HG03378 (cell line): ENCODE measurements around the gene KCNH5.

ENCODE experiments used
- ATAC-seq: cut with Tn5 transposase; IDR thresholded peaks from one replicate; pipeline ENCODE4 v1.9.1; 2021; ENCODE audit warnings: mild to moderate bottlenecking, moderate library complexity; ENCODE audit not compliant: unreplicated experiment

Gene KCNH5, protein sequence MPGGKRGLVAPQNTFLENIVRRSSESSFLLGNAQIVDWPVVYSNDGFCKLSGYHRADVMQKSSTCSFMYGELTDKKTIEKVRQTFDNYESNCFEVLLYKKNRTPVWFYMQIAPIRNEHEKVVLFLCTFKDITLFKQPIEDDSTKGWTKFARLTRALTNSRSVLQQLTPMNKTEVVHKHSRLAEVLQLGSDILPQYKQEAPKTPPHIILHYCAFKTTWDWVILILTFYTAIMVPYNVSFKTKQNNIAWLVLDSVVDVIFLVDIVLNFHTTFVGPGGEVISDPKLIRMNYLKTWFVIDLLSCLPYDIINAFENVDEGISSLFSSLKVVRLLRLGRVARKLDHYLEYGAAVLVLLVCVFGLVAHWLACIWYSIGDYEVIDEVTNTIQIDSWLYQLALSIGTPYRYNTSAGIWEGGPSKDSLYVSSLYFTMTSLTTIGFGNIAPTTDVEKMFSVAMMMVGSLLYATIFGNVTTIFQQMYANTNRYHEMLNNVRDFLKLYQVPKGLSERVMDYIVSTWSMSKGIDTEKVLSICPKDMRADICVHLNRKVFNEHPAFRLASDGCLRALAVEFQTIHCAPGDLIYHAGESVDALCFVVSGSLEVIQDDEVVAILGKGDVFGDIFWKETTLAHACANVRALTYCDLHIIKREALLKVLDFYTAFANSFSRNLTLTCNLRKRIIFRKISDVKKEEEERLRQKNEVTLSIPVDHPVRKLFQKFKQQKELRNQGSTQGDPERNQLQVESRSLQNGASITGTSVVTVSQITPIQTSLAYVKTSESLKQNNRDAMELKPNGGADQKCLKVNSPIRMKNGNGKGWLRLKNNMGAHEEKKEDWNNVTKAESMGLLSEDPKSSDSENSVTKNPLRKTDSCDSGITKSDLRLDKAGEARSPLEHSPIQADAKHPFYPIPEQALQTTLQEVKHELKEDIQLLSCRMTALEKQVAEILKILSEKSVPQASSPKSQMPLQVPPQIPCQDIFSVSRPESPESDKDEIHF

GRCh38 chr14:63045234-63045611 lies at the start of gene KCNH5:
KCNH5 (minus strand) TSS chr14:63045458; CDS start chr14:63045186, 272 bp downstream.
- ATAC-seq, result no peak

GRCh38 chr14:63091394-63091996 lies 46.2 kb upstream of the KCNH5 start:
- ATAC-seq, result no peak

DNA sequence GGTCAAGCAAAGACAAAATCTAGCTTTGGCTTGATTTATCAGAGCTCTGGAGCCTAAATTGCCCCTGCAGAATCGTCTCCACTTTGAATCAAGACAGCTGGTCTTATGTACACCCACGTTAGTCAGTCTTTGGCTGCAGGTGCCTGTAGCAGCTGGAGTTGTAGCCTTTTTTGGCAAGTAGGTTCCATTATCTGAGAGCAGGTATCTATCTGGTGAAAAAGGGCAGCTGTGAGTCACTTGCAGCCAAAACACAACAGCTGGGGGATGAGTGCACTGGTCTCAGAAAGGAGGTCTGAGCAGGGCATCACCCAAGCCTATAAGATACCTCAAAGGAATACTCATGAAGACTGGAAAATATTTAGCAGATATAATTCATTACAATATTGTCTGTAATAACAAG lies 43.6 kb upstream of the KCNH5 start:
- no peak for ATAC-seq

DNA sequence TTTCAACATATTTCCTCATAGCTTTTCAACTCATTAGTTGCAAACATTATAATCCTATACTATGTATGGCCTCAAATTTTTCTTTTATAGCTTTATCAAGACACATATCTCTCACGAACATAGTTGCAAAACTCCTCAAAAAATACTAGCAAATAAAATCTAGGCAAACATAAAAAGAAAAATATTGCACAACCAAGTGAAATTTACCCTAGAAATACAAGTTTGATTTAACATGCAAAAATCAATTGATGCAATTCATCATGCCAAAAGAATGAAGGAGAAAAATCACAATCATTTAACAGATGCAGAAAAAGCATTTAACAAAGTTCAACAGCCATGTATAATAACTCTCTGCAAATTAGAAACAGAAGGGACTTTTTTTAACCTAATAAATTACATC lies 33.3 kb upstream of the KCNH5 start:
- ATAC-seq, result no peak

DNA sequence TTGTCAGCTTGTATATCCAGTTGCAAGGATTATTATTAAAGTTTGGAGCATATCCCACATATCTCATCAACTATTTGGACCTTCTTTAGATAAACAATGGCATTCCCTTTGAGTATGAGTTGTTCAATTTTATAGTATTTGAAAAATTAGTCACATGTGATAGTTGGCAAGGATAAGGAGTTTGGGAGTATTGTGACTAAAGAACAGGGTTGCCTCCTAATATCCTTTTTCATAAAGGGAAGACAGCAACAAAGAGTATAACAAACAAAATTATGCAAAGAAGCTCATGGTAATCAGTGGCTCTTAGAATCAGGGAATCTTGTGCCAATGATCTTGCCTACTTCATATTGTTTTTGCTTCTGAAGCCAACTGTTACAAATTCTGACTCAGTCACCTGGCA lies 31.2 kb upstream of the KCNH5 start:
- no peak for ATAC-seq

GRCh38 chr14:63055631-63056030 lies 10.4 kb upstream of the KCNH5 start:
- no peak for ATAC-seq

GRCh38 chr14:63051992-63052391 lies 6.7 kb upstream of the KCNH5 start:
- ATAC-seq, result no peak

DNA sequence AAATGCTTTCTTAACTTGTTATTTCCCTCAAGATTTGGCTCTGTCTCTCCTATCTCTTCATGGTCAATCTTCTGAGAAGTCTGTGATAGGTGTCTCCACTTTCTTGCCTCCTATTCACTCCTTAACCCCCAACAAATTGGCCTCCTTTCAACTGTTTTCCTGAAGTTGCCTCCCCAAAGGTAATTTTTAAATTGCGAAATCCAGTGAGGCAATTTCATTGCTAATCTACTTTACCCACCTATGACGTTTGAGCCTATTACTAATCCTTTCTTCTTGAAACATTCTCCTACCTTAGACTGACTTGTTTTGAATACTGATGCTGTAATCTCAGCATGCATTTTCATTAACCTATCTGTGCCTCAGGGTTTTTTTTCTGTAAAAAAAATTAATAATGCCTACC lies 6.0 kb upstream of the KCNH5 start:
- ATAC-seq, result no peak

DNA sequence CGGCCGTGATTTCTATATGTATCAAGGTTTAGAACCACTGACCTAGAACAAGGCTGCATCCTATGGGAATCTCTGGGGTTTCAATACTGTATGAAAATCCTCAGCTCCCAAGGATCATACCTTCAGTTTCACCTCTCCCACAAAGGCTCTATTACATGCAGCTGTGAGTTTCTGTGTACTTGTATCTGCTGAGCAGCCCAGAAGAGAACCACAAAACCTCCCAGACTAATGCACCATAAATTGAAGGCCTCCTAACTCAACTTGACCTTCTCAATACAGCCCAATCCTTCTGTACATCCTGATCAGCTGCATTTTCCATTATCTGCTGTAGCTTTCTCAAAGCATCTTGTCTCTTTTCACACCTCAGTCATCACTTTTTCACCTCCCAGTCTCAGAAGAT lies 5.4 kb upstream of the KCNH5 start:
- no peak for ATAC-seq

- no peak for ATAC-seq
These were observed 1.3 kb upstream of the KCNH5 start for GRCh38 chr14:63046339-63047268.

DNA sequence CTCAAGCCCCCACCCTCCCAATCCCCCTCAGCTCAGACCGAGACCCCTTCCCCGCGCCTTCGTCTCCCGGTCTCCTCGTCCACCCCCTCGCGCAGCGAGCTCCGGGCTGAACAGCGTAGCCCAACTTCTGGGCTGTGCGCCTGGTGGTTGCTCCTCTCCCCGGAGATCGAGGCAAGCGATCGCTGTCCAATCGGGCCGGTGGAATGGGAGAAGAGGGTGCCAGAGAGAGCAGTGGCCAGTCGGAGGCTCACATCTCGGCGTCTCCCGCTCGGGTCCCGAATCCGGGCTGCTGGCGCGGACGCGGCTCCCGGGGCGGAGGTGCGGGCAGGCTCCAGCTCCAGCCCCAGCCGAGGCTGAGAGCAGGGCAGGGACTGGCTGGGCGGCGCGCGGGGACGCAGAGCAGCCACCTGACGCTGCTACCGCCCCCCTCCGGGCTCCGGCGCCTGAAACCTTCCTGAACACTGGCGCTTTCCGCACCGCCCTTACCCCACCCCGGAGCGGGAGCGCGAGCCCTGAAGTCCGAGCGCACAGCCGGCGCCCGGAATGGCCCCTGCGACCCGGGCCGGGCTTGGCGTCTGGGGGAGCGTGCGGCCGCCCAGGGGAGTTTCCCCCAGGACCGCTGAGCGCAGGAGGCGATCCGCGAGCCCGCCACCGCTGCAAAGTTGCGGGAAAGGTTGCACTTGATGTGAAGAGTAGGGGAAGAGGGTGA lies 508 bp upstream of the KCNH5 start:
- no peak for ATAC-seq

DNA sequence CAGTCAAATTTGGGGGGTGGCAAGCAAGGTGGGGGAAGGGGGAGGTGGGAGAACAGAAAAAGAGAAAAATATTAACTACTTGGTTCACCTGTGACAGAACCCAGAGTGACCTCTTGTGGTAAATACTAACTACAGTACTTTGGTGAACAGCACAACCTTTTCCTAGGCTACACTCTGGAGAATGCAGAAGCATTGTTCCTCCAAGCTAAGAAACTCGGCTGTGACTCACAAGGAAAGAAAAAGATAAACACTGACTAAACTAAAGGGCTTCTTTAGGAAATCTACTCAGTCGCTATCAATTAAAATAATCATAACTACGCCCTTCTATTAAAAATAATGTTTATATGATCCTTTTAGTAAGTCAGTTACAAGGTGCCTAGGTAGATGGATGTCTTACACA lies 5.4 kb downstream of the KCNH5 start:
- no peak for ATAC-seq

DNA sequence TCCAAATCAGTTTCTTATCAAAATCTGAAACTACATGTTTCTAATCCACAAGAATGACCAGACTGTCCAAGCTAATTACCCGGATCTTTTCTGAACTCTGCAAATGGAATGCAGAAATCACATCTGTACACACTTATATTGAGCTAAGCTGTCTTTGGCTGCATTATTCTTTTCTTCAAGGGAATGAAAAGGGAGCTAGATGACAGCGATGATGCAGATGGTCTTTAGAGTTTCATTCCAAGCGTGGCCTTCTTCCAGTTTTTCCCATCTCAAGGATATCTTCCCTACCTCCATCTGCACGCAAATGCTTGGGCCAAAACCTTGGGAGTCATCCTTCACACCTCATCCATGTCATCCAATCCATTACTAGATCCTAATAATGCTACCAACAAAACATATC lies 12.6 kb downstream of the KCNH5 start:
- ATAC-seq, result no peak

- ATAC-seq, result no peak
These were observed 13.2 kb downstream of the KCNH5 start for GRCh38 chr14:63032076-63032475.

GRCh38 chr14:63030113-63030512 lies 15.1 kb downstream of the KCNH5 start:
- no peak for ATAC-seq

- no peak for ATAC-seq
These were observed 17.5 kb downstream of the KCNH5 start for GRCh38 chr14:63027719-63028118.

GRCh38 chr14:63026491-63026890 lies 18.8 kb downstream of the KCNH5 start:
- ATAC-seq, result no peak

GRCh38 chr14:63014621-63015020 lies 30.6 kb downstream of the KCNH5 start:
- no peak for ATAC-seq

GRCh38 chr14:63012171-63012570 lies 33.1 kb downstream of the KCNH5 start:
- ATAC-seq, result no peak

- ATAC-seq, result no peak
These were observed 33.6 kb downstream of the KCNH5 start for GRCh38 chr14:63011623-63012022.
